Activated naive CD8-positive, alpha-beta T cell treated with anti-CD3 and anti-CD28 coated beads for 36 hours (primary cell): ENCODE results near the gene ADAP1. TPM values are rescaled to one million over a fixed set of nuclear protein-coding genes. Genes with fewer than 3 reads are reported as not detected.
A peak's percentile ranks its signal among the peaks of the same experiment; 100 is the strongest.
"Not testable (repeated sequence)": the region's sequence is repeated elsewhere in the genome, so short reads cannot be mapped to it uniquely, and the experiment has no call there.

Experiments used
- DNase-seq: peaks from one replicate; pipeline ENCODE4 v3.0.0; 2021
- H3K27ac Mint-ChIP-seq: one replicate; pipeline ENCODE4 v1.8.0; 2022; ENCODE audit warnings: mild to moderate bottlenecking, moderate library complexity, mixed read lengths
- H3K27me3 Mint-ChIP-seq: one replicate; pipeline ENCODE4 v1.8.0; 2022; ENCODE audit warnings: mild to moderate bottlenecking, mixed read lengths
- H3K36me3 Mint-ChIP-seq: one replicate; pipeline ENCODE4 v1.8.0; 2021; ENCODE audit warnings: mild to moderate bottlenecking, mixed read lengths
- H3K4me1 Mint-ChIP-seq: one replicate; pipeline ENCODE4 v1.8.0; 2021; ENCODE audit warnings: mixed read lengths
- H3K4me3 Mint-ChIP-seq: one replicate; pipeline ENCODE4 v1.8.0; 2022; ENCODE audit warnings: mild to moderate bottlenecking, moderate library complexity, mixed read lengths
- H3K9me3 Mint-ChIP-seq: one replicate; pipeline ENCODE4 v1.8.0; 2022; ENCODE audit warnings: mixed read lengths
- total RNA-seq, 2 experiments: library from RNA; stranded (reverse); gene quantifications; one replicate each; pipeline ENCODE4 v1.2.3, GENCODE V29; 2021

ADAP1 gene, protein sequence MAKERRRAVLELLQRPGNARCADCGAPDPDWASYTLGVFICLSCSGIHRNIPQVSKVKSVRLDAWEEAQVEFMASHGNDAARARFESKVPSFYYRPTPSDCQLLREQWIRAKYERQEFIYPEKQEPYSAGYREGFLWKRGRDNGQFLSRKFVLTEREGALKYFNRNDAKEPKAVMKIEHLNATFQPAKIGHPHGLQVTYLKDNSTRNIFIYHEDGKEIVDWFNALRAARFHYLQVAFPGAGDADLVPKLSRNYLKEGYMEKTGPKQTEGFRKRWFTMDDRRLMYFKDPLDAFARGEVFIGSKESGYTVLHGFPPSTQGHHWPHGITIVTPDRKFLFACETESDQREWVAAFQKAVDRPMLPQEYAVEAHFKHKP
- total RNA-seq: 10 to 100 TPM; 49.9 to 56.7 TPM

DNA sequence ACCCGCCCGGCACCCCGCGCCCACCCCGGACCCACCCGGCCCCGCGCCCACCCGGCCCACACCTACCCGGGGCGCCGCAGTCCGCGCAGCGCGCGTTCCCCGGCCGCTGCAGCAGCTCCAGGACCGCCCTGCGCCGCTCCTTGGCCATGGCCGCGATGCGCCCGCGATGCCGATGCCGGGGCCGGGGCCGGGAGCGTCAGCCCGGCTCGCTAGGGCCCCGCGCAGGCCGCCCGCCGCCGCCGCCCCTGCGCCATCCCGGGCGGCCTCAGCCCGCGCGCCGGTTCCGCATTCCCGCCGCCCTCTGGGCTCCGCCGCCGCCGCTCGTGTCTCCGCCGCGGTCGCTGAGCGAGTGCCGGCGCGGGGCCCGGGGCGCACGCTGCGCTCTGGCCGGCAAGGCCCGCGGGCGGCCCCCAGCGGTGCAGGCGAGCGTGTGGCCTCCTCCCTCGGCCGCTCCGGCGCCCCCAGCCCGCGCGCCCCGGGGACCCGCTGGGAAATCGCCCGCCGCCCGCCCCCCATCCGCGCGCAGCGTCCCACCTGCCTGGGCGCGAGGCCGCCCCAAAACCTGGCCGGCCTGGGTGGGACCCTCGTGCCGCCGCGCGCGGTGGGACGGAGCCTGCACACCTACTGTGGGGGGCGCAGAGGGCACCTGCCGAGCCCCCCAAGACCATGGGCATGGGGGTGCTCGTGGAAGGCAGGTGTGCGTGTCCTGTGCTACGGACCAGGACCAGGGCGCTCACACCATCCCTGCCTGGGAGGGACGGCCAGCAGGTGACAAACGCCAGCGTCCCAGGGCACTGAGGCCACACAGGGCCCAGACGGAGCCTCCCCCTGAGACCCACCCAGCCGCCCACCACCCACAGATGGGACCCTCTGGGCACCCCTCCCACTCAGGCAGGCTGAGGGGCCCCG lies at the start of gene ADAP1:
TSS of gene ADAP1 (minus strand) at position 351 of the 909 bp plus-strand sequence. CDS start at position 148, 203 bp downstream.
- Mint-ChIP-seq H3K36me3 (peaks cover 11% of the 10 kb centered on the region), H3K27ac (peak within 1 kb of the TSS; percentile 60), H3K4me3 (peak within 1 kb of the TSS; percentile 67), H3K27me3 (peaks cover 4% of the 10 kb centered on the region), H3K4me1 (peaks cover 17% of the 10 kb centered on the region), H3K9me3 (no peaks in the 10 kb centered on the region)
- DNase-seq: peak; percentile 80

DNA sequence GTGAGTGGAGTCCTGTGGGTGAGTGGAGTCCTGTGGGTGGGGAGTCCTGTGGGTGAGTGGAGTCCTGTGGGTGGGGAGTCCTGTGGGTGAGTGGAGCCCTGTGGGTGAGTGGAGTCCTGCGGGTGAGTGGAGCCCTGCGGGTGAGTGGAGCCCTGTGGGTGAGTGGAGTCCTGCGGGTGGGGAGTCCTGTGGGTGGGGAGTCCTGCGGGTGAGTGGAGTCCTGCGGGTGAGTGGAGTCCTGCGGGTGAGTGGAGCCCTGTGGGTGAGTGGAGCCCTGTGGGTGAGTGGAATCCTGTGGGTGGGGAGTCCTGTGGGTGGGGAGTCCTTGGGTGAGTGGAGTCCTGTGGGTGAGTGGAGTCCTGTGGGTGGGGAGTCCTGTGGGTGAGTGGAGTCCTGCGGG lies 48.0 kb upstream of the ADAP1 start:
- H3K36me3 Mint-ChIP-seq, DNase-seq, H3K27me3 Mint-ChIP-seq, H3K27ac Mint-ChIP-seq, H3K4me1 Mint-ChIP-seq, H3K9me3 Mint-ChIP-seq, H3K4me3 Mint-ChIP-seq: not testable (repeated sequence)

DNA sequence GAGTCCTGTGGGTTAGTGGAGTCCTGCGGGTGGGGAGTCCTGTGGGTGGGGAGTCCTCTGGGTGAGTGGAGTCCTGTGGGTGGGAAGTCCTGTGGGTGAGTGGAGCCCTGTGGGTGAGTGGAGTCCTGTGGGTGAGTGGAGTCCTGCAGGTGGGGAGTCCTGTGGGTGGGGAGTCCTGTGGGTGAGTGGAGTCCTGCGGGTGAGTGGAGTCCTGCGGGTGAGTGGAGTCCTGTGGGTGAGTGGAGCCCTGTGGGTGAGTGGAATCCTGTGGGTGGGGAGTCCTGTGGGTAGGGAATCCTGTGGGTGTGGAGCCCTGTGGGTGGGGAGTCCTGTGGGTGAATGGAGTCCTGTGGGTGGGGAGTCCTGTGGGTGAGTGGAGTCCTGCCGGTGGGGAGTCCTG lies 47.5 kb upstream of the ADAP1 start:
- not testable (repeated sequence) for H3K27ac Mint-ChIP-seq, H3K4me1 Mint-ChIP-seq, DNase-seq, H3K9me3 Mint-ChIP-seq, H3K36me3 Mint-ChIP-seq, H3K4me3 Mint-ChIP-seq, H3K27me3 Mint-ChIP-seq

DNA sequence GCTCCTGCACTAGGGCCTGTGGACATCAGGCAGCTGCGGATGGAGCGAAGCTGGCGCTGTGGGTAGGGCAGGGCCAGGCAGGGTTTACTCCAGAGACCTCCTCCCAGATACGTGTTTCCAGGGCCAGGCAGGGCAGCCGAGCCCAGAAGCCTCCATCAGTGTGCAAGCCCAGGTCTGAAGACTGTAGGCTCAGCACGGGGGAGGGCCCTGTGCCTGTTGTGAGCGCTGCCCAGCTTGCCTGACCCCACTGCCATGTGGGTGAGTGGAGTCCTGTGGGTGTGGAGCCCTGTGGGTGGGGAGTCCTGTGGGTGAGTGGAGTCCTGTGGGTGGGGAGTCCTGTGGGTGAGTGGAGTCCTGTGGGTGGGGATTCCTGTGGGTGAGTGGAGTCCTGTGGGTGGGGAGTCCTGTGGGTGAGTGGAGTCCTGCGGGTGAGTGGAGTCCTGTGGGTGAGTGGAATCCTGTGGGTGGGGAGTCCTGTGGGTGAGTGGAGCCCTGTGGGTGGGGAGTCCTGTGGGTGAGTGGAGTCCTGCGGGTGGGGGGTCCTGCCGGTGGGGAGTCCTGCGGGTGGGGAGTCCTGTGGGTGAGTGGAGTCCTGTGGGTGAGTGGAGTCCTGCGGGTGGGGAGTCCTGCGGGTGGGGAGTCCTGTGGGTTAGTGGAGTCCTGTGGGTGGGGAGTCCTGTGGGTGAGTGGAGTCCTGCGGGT lies 46.7 kb upstream of the ADAP1 start:
- DNase-seq, H3K4me3 Mint-ChIP-seq: not testable (repeated sequence)
- H3K27ac Mint-ChIP-seq: peak overlapping the region; percentile 25

DNA sequence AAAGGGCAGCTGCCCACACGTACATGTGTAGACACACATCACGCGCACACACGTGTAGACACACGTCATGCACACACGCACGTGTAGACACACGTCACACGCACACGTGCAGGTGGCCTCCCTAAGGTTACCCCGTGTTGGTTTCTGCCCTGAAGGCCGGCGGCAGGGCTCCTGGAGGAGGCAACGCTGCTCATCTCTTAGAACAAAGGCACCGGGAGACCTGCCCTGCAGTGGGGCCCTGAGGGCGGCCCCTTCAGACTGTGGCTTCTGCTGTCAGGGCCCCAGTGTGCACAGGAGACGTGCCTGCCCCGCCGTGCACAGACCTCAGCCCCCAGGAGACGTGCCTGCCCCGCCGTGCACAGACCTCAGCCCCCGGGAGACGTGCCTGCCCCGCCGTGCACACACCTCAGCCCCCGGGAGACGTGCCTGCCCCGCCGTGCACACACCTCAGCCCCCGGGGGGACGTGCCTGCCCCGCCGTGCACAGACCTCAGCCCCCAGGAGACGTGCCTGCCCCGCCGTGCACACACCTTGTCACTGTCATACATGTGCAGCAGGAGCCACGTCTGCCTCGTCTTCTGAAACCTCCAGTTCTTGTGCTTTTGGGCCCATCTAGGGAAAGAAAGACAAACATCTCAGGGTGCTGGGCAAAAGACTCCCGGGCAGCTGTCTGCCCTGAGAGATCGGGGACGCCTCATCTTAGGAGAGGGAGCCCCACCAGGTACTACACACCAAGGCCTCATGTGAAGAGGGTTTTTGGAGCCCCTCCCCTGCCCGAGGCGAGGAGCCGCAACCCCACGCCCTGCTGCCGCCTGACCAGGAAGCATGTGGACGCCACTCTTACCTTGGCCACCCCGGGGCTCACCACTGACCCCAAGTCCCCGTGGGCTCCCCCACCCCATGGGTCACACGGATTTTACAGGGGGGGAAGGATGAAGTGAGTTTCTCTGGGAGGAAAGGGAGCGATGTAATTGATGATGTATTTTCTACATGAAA lies 45.8 kb upstream of the ADAP1 start:
- no peaks in the 10 kb centered on the region for H3K27me3 Mint-ChIP-seq
- H3K9me3 Mint-ChIP-seq: no peaks in the 10 kb centered on the region
- H3K4me3 Mint-ChIP-seq: no peak overlapping the region
- H3K4me1 Mint-ChIP-seq: no peaks in the 10 kb centered on the region
- no peak for DNase-seq
- no peak overlapping the region for H3K27ac Mint-ChIP-seq
- no peaks in the 10 kb centered on the region for H3K36me3 Mint-ChIP-seq

More for the DNA sequence above, 46.7 kb upstream of the ADAP1 start:
- not testable (repeated sequence) for H3K4me1 Mint-ChIP-seq, H3K36me3 Mint-ChIP-seq, H3K27me3 Mint-ChIP-seq, H3K9me3 Mint-ChIP-seq

DNA sequence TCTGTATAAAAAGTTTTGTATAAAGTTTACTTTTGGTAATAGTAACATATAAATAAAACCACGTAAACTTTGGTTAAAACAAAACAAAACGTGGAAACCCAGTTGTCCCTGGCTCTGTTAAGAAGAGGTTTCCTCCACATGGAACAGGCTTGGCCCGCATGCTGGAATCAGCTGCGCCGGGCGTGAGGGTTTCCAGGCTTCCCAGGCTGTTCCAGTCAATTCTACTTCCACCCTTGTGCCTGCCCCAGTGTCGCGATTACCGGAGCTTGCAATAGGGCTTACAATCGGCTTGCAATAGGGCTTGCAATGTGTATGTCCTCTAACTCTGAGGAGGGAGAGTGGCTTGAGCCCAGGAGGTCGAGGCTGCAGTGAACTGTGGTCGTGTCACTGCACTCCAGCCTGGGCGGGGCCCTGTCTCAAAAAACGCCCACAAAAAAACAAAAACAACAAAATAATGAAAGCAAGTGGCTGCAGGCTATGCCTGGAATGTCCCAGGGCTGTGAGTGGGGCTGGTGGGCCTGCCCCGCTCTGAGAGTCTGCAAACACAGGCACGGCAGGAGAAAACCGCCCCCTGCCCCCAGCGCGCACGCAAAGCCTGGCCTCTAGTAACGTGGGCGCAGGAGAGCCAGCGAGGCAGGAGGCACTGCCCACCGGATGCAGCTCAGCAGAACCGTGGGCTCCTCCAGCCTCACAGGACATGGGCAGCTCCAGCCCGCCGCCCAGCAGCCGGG lies 44.8 kb upstream of the ADAP1 start:
- Mint-ChIP-seq H3K4me3 (no peak overlapping the region), H3K9me3 (no peaks in the 10 kb centered on the region), H3K36me3 (no peaks in the 10 kb centered on the region), H3K27ac (no peak overlapping the region), H3K27me3 (no peaks in the 10 kb centered on the region), H3K4me1 (no peaks in the 10 kb centered on the region)
- no peak for DNase-seq

DNA sequence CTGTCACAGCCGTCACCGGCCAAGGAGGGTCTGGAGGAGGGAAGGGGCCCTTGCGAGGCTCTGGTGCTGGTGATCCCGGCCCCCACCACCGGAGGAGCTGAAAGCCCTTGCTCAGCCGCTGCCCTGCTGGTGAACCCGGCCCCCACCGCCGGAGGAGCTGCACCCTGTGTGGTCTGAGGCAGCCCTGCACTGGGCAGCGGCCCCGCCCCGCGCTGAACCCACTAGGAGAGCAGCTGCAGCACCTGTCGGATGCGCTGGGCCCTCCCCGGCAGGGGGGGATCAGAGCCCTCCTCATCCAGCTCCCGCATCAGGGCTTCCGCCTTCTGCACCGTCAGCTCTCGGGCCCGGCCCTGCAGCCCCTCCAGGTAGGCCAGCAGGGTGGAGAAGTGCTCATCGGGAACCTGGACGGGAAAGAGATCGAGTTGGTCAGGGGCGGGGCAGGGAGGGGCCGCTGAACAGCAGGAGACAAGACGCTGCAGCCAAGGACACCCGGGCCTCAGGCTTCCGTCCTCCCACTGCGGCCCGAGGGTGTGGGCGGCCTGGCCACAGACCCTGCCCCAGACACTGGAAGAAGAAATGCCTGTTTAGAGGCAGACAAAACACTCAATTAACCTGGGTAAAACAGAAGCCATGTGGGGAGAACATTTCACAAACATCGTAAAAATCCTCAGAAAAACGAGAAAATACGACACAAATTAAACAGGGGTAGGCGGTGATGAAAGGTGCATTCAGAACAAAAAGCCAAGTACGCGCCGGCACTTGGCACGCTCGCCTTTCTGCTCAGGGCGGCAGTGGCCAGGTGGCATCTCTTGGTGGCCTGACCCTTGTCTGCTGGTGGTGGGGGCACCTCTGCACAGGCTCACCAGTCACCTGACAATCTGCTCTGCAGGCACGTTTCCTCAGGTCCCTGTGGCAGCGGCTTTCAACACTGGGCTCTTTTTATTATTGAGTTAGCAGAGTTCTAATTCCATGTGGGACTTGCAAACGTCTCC lies 43.2 kb upstream of the ADAP1 start:
- Mint-ChIP-seq H3K9me3 (no peaks in the 10 kb centered on the region), H3K27ac (no peak overlapping the region), H3K4me1 (peaks cover 1% of the 10 kb centered on the region)

DNA sequence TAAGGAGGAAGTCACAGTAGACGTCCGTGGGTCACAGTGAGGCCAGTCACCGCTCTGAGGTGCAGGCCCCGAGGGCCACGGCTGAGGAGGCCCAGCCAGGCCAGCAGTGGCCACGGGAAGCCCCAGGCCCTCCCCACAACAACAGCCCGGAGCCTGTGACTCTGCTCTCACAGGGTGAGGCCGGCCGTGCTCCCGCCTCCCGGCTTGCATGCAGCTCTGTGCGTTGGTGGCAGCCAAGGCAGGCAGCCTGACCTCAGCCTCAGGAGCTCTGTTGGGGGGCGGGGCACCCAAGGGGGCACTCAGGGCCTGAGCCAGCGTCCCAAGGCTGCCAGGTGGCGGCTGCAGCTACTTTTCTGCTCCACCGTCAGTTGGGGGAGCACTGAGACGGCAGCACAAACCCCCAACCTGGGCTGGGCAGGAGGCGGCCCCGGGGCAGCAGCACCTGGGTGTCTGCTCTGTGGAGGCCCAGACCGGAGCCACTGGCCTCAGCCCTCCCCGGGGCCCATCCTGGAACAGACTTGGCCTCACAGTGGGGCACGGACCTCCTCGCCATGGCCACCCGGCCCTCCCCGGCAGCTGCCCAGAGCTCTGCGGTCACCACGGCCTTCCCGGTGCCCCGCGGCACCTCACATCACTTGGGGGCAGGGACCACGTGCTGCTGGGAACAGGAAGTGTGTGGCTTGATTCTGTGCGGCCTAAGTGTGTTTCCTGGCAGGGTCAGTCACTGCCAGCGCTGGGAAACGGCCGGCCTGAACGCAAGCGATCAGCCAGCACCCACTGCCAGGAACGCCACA lies 41.8 kb upstream of the ADAP1 start:
- Mint-ChIP-seq H3K9me3 (no peaks in the 10 kb centered on the region), H3K4me3 (no peak overlapping the region), H3K27me3 (no peaks in the 10 kb centered on the region), H3K4me1 (peaks cover 1% of the 10 kb centered on the region), H3K27ac (no peak overlapping the region), H3K36me3 (no peaks in the 10 kb centered on the region)
- no peak for DNase-seq

More for the DNA sequence above, 43.2 kb upstream of the ADAP1 start:
- no peak for DNase-seq
- Mint-ChIP-seq H3K36me3 (no peaks in the 10 kb centered on the region), H3K4me3 (no peak overlapping the region), H3K27me3 (no peaks in the 10 kb centered on the region)

DNA sequence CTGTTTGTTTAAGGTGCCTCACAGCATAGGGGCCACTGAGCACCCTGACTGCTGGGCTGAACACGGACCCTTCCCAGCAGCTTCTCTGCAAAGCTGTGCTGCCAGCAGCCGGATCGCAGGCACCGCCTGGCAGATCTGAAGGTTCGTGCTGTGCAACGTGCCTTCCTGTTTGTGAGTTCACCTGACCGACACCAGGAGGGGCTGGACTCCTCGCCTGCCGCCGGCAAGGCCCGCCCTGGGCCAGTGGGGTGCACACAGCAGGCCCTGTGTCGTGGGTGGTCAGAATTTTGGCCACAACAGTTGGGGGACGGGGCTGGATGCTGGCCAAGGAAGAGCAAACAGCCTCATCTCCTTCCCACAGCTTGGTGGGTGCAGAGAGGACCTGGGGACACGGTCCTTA lies 41.1 kb upstream of the ADAP1 start:
- H3K9me3 Mint-ChIP-seq: no peaks in the 10 kb centered on the region
- H3K36me3 Mint-ChIP-seq: no peaks in the 10 kb centered on the region
- H3K4me1 Mint-ChIP-seq: peaks cover 1% of the 10 kb centered on the region
- H3K27ac Mint-ChIP-seq: no peak overlapping the region
- no peaks in the 10 kb centered on the region for H3K27me3 Mint-ChIP-seq
- DNase-seq: no peak
- H3K4me3 Mint-ChIP-seq: no peak overlapping the region

DNA sequence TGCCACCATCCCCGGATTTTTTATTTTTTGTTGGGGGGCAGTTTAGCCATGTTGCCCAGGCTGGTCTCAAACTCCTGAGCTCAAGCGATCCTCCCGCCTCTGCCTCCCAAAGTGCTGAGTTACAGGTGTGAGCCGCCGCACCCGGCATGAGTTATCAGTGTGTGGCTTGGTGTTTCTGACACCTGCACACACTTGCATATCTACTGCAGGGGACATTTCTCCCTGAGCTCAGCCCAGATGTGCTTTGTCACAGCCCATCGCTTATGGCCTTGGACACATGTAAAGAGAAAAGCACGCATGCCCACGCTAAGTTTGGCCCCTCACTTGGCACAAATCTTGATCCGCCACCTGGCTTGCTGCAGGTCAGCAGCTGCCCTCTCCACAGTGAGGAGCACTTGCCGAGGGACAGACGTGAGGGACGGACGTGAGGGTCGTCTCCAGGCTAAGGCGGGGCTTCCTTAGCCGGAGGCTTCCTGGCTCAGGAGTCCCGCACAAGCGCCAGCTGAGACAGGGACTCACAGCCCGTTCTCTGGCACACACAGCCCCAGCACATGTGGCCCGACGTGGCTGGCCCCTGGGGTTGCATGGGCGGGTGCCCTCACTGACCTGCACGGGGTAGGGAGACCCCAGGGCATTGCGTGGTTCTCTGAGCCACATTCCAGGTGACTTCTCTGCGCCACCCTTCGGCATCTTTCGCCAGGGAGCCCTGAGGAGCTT lies 40.3 kb upstream of the ADAP1 start:
- Mint-ChIP-seq H3K4me3 (no peak overlapping the region), H3K27me3 (no peaks in the 10 kb centered on the region), H3K9me3 (no peaks in the 10 kb centered on the region), H3K36me3 (no peaks in the 10 kb centered on the region), H3K27ac (no peak overlapping the region), H3K4me1 (peaks cover 1% of the 10 kb centered on the region)
- no peak for DNase-seq

DNA sequence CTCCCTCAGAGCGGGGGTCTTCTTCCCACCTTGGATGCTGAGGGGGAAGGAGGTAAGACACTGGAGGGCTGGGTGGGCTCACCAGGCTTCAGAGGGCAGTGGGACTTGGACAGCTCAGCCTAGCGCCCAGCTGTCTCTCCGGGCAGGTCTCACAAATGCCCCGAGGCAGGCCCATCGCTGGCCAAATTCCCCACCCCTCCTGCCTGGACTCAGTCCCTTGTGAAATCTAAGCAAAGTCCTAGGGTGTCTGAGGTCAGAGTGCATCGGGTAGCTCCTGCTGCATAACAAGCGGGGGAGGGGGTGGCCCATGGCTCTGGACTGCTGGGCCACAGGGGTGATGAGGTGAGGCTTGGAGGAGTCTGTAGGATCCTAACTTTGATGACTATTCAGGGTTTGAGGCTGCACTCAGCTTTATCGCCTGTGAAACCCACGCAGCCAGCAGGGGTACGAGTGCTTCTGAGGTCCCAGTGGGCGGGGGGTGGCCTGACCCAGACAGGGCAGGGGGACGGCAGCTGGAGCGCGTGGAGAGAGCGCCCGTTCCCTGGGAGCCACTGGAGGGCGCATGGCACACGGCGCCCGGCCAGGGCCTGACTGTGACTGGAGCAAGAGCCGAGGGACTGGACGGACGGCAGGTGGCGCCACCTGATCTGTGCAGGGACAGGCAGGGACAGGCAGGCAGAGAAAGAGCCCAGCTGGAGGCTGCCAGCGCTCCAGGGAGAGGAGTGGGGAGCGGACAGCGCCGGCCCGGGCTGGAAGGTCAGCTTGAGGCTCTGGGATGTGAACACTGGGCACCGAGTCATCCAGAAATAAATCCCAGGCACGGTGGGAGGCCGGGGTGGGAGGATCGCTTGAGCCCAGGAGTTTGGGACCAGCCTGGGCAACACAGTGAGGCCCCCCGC lies 38.5 kb upstream of the ADAP1 start:
- Mint-ChIP-seq H3K27ac (no peak overlapping the region), H3K36me3 (no peaks in the 10 kb centered on the region), H3K9me3 (no peaks in the 10 kb centered on the region), H3K4me1 (peaks cover 1% of the 10 kb centered on the region), H3K4me3 (no peak overlapping the region), H3K27me3 (no peaks in the 10 kb centered on the region)
- DNase-seq: peak; percentile 94
